ENCODE results near the gene TSEN54. TPM values are rescaled to one million over a fixed set of nuclear protein-coding genes. Genes with fewer than 3 reads are reported as not detected.

Gene TSEN54
- total and polyA plus RNA-seq, 8 donors = 14.9 to 105 (median 19.5) TPM

DNA sequence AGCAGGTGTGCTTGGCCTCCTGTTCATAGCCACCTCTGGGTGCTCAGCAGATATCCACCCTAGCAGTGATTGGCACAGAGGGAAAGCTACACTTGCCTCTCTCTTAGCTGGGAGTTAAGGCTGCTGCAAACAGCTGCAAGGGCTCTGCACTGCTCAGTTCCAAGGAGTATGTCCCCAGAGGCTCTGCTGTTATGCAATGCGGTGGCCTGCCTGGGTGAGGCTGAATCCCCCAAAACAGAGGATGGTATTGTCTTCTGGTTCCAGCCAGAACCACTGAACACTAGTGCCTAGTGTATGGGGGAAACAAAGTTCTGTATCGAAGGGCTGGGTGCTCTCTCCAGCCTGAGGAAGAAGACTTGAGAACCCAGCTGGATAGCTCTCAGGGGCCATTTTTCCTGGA is 43.1 kb upstream of the TSEN54 start:
- Histone ChIP-seq H3K4me1 (no peaks in the 10 kb centered on the region), H3K4me3 (no peak overlapping the region), H3K36me3 (no peaks in the 10 kb centered on the region), H3K9me3 (no peaks in the 10 kb centered on the region), H3K27me3 (no peaks in the 10 kb centered on the region), H3K27ac (no peak overlapping the region)
- TF ChIP-seq, protein P1, sequence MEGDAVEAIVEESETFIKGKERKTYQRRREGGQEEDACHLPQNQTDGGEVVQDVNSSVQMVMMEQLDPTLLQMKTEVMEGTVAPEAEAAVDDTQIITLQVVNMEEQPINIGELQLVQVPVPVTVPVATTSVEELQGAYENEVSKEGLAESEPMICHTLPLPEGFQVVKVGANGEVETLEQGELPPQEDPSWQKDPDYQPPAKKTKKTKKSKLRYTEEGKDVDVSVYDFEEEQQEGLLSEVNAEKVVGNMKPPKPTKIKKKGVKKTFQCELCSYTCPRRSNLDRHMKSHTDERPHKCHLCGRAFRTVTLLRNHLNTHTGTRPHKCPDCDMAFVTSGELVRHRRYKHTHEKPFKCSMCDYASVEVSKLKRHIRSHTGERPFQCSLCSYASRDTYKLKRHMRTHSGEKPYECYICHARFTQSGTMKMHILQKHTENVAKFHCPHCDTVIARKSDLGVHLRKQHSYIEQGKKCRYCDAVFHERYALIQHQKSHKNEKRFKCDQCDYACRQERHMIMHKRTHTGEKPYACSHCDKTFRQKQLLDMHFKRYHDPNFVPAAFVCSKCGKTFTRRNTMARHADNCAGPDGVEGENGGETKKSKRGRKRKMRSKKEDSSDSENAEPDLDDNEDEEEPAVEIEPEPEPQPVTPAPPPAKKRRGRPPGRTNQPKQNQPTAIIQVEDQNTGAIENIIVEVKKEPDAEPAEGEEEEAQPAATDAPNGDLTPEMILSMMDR (IDR thresholded peaks at IDR 0.05) = no peak
- no peak for FAIRE-seq
- 89 to 97% methylated on average over 2 of the region's 2 CpGs for WGBS, 2 donors
- DNase-seq = no peak
- intact Hi-C loops (cut with DNase I) = no loop called here
- no peak for ATAC-seq

DNA sequence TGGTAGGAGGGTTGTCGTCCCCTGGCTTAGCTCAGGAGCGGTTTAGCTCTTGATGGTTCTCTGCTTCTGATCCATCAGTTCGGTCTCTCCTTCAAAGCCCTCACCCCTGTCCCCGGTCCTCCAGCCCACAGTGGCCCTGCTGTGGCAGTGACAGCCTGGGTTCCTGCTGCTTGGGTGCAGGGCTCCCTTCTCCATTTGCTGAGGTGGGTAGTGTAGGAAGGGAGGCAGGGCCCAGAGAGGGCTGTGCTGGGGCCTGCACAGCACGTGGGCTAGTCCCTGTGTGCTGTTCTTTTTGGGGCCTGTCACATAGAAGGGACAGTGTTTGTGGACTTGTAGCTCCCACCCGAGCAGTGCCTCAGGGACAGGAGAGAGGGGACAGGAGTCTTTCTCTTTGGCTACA is 41.6 kb upstream of the TSEN54 start:
- intact Hi-C loops (cut with DNase I) = no loop called here
- no peak overlapping the region for H3K4me3 ChIP-seq
- H3K36me3 ChIP-seq = no peaks in the 10 kb centered on the region
- 84 to 91% methylated on average over 6 of the region's 6 CpGs for WGBS, 2 donors
- ATAC-seq (no peak), FAIRE-seq (no peak), DNase-seq (no peak)
- no peaks in the 10 kb centered on the region for H3K27me3 ChIP-seq
- H3K4me1 ChIP-seq = no peaks in the 10 kb centered on the region
- no peak overlapping the region for H3K27ac ChIP-seq
- TF ChIP-seq, protein P1 (IDR thresholded peaks at IDR 0.05) = no peak
- no peaks in the 10 kb centered on the region for H3K9me3 ChIP-seq

DNA sequence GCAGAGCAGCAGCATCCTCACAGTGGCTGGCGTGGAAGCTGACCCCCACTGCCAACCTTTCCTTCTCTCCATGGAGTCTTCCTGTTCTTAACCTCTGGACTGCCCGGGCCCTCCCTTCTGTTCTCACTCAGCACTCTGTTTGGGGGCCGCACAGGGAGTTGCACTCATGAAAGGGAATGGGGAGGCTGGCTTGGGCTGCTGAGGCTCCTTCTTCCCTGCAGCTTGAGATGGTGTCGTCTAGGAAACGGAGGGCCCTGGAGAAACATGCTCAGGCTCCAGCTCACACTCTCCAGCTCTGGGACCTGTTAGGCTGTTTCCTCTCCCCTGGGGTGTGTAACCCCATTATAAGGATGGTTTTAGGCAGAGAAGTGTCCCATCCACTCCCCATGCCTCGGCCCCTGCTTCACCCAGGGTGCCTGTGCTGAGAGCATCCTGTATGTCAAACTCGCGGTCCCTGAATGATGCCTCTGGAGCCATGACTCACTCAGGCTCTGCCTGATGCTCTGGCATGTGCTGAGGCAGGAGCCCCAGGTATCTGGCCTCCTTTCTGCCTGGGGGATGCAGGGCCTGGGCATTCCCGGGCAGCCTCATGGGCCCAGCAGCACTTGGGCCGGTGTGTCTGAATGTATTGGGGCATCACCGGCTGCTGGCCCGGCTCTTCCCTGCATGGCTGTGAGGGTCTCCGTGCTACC is 41.0 kb upstream of the TSEN54 start:
- Histone ChIP-seq H3K4me3 (no peak overlapping the region), H3K27ac (no peak overlapping the region), H3K36me3 (no peaks in the 10 kb centered on the region), H3K27me3 (no peaks in the 10 kb centered on the region), H3K9me3 (no peaks in the 10 kb centered on the region), H3K4me1 (no peaks in the 10 kb centered on the region)
- ATAC-seq (no peak), DNase-seq (no peak), FAIRE-seq (no peak)
- intact Hi-C loops (cut with DNase I) = no loop called here
- TF ChIP-seq, protein P1 (IDR thresholded peaks at IDR 0.05) = no peak
- 81 to 83% methylated on average over 13 of the region's 13 CpGs for WGBS, 2 donors

DNA sequence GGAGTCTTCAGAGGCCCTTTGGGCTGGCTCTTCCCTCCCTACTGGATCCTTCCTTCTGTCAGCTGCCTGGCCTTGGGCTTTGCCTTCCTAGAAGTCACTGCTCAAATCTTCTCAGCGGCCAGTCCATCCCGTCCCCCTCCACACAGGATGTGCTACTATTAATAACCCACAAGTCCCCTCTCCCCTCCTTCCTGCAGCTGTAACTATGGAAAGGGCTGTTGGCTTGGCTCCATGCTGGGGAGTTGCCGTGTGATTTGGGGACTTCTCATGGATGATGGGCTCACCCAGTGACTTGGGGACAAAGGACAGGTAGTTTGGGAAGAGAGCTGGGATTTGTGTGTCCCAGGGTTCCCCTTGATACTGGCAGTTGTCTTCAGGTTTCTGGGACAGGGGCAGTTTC is 40.5 kb upstream of the TSEN54 start:
- no peaks in the 10 kb centered on the region for H3K9me3 ChIP-seq
- TF ChIP-seq, protein P1 (IDR thresholded peaks at IDR 0.05) = no peak
- H3K36me3 ChIP-seq = no peaks in the 10 kb centered on the region
- 60 to 64% methylated on average over 3 of the region's 3 CpGs for WGBS, 2 donors
- H3K4me3 ChIP-seq = no peak overlapping the region
- H3K4me1 ChIP-seq = no peaks in the 10 kb centered on the region
- FAIRE-seq (no peak), DNase-seq (no peak), ATAC-seq (peak in 1 of 4 donors; percentile 41)
- intact Hi-C loops (cut with DNase I) = no loop called here
- H3K27me3 ChIP-seq = no peaks in the 10 kb centered on the region
- no peak overlapping the region for H3K27ac ChIP-seq

DNA sequence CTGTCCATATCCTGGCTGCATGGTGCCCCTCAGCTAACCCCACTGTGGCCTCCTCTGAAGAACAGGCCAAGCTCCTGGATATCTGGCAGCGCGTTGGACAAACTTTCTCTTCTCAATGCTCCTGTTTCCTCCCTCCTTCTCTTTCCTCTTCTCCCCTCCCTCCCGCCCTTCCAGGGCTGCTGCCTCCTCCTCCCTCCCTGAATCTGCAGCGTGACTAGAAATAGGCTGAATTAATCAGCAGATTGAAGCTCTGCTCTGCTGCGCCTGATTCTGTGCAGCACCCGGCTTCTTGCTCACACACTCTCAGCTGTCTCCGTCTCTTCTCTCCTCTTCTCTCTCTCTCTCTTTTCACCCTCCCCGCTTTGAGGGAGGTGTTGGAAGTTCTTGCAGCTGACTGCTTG is 40.1 kb upstream of the TSEN54 start:
- TF ChIP-seq, protein P1 (IDR thresholded peaks at IDR 0.05) = no peak
- H3K9me3 ChIP-seq = no peaks in the 10 kb centered on the region
- no peaks in the 10 kb centered on the region for H3K27me3 ChIP-seq
- FAIRE-seq = no peak
- peak in 3 of 4 donors; percentile 55 to 64 (median 57) for ATAC-seq
- H3K4me3 ChIP-seq = no peak overlapping the region
- intact Hi-C loops (cut with DNase I) = no loop called here
- H3K27ac ChIP-seq = no peak overlapping the region
- H3K36me3 ChIP-seq = no peaks in the 10 kb centered on the region
- WGBS, 2 donors = 78 to 79% methylated on average over 8 of the region's 8 CpGs
- no peak for DNase-seq
- no peaks in the 10 kb centered on the region for H3K4me1 ChIP-seq
